ENCODE results near the gene SCYL3.

Gene SCYL3

DNA sequence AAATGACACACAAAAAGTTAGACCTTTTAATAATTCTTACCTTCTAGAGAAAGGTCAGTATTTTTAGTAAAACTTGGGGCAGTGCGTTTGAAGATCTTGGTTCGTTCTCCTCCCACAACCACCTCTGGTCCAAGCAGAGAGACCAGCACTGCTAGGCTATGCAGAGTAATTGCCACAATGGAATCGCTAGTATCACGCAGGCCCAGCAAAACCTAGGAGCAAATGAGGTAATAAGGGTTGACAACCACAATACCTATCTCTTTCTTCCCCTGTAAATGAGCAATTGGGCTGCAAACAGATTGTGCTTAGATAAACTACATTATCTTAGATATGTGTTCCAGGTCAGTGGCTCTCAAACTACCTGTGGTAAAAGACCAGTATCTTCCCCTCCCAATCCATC is 34.7 kb downstream of the SCYL3 start:
- H2AFZ ChIP-seq (ENCODE audit: low read depth): no peak overlapping the region
- no peaks in the 10 kb centered on the region for H3K27me3 ChIP-seq (ENCODE audit: insufficient read depth, low read depth)
- H3K27ac ChIP-seq: no peak overlapping the region
- no peak overlapping the region for H3K9ac ChIP-seq
- H3K4me1 ChIP-seq (ENCODE audit: low read depth, poor library complexity, severe bottlenecking): no peaks in the 10 kb centered on the region
- TF ChIP-seq, protein P1, sequence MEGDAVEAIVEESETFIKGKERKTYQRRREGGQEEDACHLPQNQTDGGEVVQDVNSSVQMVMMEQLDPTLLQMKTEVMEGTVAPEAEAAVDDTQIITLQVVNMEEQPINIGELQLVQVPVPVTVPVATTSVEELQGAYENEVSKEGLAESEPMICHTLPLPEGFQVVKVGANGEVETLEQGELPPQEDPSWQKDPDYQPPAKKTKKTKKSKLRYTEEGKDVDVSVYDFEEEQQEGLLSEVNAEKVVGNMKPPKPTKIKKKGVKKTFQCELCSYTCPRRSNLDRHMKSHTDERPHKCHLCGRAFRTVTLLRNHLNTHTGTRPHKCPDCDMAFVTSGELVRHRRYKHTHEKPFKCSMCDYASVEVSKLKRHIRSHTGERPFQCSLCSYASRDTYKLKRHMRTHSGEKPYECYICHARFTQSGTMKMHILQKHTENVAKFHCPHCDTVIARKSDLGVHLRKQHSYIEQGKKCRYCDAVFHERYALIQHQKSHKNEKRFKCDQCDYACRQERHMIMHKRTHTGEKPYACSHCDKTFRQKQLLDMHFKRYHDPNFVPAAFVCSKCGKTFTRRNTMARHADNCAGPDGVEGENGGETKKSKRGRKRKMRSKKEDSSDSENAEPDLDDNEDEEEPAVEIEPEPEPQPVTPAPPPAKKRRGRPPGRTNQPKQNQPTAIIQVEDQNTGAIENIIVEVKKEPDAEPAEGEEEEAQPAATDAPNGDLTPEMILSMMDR (conservative IDR thresholded peaks at IDR 0.05; ENCODE audit: low read depth, low read length): no peak
- H3K36me3 ChIP-seq (ENCODE audit: insufficient read depth): peaks cover 9% of the 10 kb centered on the region; the same call in 1 of the 2 replicates
- no peaks in the 10 kb centered on the region for H4K20me1 ChIP-seq (ENCODE audit: insufficient read depth)
- H3K4me3 ChIP-seq (IDR thresholded peaks at IDR 0.05; ENCODE audit: insufficient read depth, low read depth, low read length): no peak overlapping the region
- H3K4me2 ChIP-seq: no peak overlapping the region
- no peaks in the 10 kb centered on the region for H3K79me2 ChIP-seq (ENCODE audit: insufficient read depth, low read depth)

DNA sequence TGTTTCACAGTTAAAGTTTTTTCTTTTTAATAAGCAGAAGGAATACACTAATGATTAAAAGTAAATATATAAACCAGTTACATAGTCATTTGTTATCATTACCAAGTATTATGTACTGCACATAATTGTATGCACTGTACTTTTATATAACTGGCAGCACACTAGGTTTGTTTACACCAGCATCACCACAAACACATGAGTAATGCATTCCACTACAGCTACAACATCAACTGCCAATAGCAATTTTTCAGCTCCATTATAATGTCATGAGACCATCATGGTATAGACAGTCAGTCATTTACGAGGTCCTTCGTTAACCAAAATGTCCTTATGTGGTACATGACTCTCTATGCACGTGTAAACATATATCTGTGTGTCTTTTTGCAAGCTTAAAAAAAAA is 35.2 kb downstream of the SCYL3 start:
- H2AFZ ChIP-seq (ENCODE audit: low read depth): no peak overlapping the region
- H3K36me3 ChIP-seq (ENCODE audit: insufficient read depth): peaks cover 13% of the 10 kb centered on the region; the same call in 1 of the 2 replicates
- H3K9ac ChIP-seq: no peak overlapping the region
- TF ChIP-seq, protein P1 (conservative IDR thresholded peaks at IDR 0.05; ENCODE audit: low read depth, low read length): no peak
- no peaks in the 10 kb centered on the region for H3K79me2 ChIP-seq (ENCODE audit: insufficient read depth, low read depth)
- no peaks in the 10 kb centered on the region for H4K20me1 ChIP-seq (ENCODE audit: insufficient read depth)
- no peak overlapping the region for H3K27ac ChIP-seq
- no peaks in the 10 kb centered on the region for H3K27me3 ChIP-seq (ENCODE audit: insufficient read depth, low read depth)
- no peak overlapping the region for H3K4me3 ChIP-seq (IDR thresholded peaks at IDR 0.05; ENCODE audit: insufficient read depth, low read depth, low read length)
- H3K4me1 ChIP-seq (ENCODE audit: low read depth, poor library complexity, severe bottlenecking): no peaks in the 10 kb centered on the region
- H3K4me2 ChIP-seq: no peak overlapping the region

DNA sequence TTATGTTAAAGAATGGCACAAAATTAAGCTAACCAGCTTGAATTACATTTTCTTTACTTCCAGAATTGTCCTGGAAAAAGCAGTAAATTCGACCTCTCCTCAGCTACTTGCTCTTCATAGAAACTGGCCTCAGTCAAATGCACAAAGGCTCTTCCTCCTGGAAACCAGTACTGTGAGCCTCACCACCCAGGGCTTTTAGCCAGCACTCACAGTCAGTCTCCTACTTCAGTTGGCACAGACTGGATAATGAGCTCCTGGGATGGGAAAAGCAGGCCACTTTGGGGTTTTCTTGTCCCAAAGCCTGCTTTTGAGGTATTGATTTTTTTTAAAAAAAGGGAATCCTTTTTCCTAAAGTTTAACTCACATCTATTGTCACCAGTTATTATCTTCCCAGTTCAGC is 40.4 kb downstream of the SCYL3 start:
- Histone ChIP-seq H3K36me3 (ENCODE audit: insufficient read depth) (peaks cover 20% of the 10 kb centered on the region; the same call in 1 of the 2 replicates), H3K4me2 (no peak overlapping the region), H3K9ac (no peak overlapping the region), H3K4me3 (IDR thresholded peaks at IDR 0.05; ENCODE audit: insufficient read depth, low read depth, low read length) (no peak overlapping the region), H2AFZ (ENCODE audit: low read depth) (no peak overlapping the region), H3K4me1 (ENCODE audit: low read depth, poor library complexity, severe bottlenecking) (peaks cover 7% of the 10 kb centered on the region), H3K27ac (no peak overlapping the region), H4K20me1 (ENCODE audit: insufficient read depth) (no peaks in the 10 kb centered on the region), H3K27me3 (ENCODE audit: insufficient read depth, low read depth) (no peaks in the 10 kb centered on the region), H3K79me2 (ENCODE audit: insufficient read depth, low read depth) (no peaks in the 10 kb centered on the region)
- TF ChIP-seq, protein P1 (conservative IDR thresholded peaks at IDR 0.05; ENCODE audit: low read depth, low read length): no peak

DNA sequence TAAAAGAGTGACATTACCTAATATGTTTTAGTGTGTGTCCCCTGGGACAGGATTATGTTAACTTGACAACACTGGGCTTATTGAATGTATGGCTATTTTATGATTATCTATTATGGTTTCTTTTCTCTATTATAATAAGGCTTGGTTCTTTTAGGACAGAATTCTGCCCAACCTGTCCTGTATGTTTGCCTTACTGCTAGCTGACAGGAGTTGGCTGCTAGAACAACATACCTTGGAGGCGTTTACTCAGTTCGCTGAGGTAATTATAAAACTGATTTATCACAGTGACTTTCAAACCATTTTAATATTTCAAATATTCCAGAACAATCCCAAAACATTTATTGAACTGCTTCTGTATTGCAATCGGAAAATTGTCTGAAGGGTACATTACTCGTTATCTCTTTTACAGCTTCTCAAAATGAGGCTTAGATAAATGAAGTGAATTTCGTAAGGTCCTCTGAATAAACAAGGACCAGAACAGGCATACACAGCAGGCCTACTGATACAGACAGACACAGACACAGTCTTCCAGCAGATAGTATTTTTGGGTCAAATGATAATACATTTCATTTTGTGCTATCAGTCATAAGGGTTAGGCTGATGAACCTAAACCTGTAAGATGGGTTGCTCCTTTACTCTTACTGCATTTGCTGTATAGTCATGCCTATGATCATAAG is 44.2 kb downstream of the SCYL3 start:
- no peaks in the 10 kb centered on the region for H3K27me3 ChIP-seq (ENCODE audit: insufficient read depth, low read depth)
- H3K4me1 ChIP-seq (ENCODE audit: low read depth, poor library complexity, severe bottlenecking): peaks cover 19% of the 10 kb centered on the region
- peaks cover 31% of the 10 kb centered on the region for H3K36me3 ChIP-seq (ENCODE audit: insufficient read depth)
- no peak overlapping the region for H2AFZ ChIP-seq (ENCODE audit: low read depth)
- no peaks in the 10 kb centered on the region for H4K20me1 ChIP-seq (ENCODE audit: insufficient read depth)
- H3K27ac ChIP-seq: no peak overlapping the region
- no peak overlapping the region for H3K9ac ChIP-seq
- TF ChIP-seq, protein P1 (conservative IDR thresholded peaks at IDR 0.05; ENCODE audit: low read depth, low read length): no peak
- H3K79me2 ChIP-seq (ENCODE audit: insufficient read depth, low read depth): peaks cover 9% of the 10 kb centered on the region; the same call in 1 of the 2 replicates
- no peak overlapping the region for H3K4me2 ChIP-seq
- H3K4me3 ChIP-seq (IDR thresholded peaks at IDR 0.05; ENCODE audit: insufficient read depth, low read depth, low read length): no peak overlapping the region
